HL-60 (cell line): ENCODE data around the gene TNRC6A.

ENCODE experiments used
- POLR2AphosphoS5 ChIP-seq: IDR thresholded peaks from 2 replicates; pipeline ENCODE4 v1.6.1; 2012; ENCODE audit warnings: low read depth
- TF ChIP-seq, protein P1 (sequence below): IDR thresholded peaks from one replicate; pipeline ENCODE4 v1.5.1; 2011; ENCODE audit warnings: low read length, control low read depth, inconsistent platforms; ENCODE audit not compliant: insufficient read depth

DNA sequence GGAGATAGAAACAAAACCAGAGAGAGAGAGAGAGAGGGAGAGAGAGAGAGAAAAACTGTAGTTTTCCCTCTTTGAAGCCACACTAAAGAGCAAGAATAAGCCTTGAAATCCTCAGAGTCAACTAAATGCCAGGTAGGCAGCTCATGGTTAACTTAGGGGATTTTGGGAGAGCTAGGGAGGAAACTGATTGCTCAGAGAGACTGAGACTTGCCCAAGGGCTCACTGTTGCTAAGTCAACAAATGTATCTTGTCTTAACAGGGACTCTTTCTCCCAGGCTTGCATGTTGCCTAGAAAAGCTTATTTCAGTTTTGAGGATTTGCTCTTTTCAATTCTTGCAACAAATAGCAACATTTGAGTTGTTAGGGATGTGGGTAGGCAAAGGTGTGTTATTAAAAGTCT is 111.8 kb downstream of the TNRC6A start:
- no peak for TF ChIP-seq POLR2AphosphoS5
- TF ChIP-seq, protein P1, sequence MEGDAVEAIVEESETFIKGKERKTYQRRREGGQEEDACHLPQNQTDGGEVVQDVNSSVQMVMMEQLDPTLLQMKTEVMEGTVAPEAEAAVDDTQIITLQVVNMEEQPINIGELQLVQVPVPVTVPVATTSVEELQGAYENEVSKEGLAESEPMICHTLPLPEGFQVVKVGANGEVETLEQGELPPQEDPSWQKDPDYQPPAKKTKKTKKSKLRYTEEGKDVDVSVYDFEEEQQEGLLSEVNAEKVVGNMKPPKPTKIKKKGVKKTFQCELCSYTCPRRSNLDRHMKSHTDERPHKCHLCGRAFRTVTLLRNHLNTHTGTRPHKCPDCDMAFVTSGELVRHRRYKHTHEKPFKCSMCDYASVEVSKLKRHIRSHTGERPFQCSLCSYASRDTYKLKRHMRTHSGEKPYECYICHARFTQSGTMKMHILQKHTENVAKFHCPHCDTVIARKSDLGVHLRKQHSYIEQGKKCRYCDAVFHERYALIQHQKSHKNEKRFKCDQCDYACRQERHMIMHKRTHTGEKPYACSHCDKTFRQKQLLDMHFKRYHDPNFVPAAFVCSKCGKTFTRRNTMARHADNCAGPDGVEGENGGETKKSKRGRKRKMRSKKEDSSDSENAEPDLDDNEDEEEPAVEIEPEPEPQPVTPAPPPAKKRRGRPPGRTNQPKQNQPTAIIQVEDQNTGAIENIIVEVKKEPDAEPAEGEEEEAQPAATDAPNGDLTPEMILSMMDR = no peak
